OCI-LY1 (cell line): ENCODE measurements around the gene ADAMTS14.

Source experiments
- H2AFZ ChIP-seq: fragments of 200-600 bp; sonication (generic), shearing (Covaris generic); 2 replicates; pipeline ENCODE4 v1.6.0; 2014; ENCODE audit warnings: antibody characterized with exemption, mild to moderate bottlenecking, low read length
- H3F3A ChIP-seq: fragments of 200-600 bp; sonication (generic), shearing (Covaris generic); 2 replicates; pipeline ENCODE4 v1.6.0; 2014; ENCODE audit warnings: mild to moderate bottlenecking, antibody characterized with exemption, low read length, moderate library complexity; ENCODE audit not compliant: insufficient read depth
- H3K27ac ChIP-seq: fragments of 200-600 bp; sonication (generic); 2 replicates; pipeline ENCODE4 v1.5.1; 2014; ENCODE audit warnings: low read length, mixed run types, mild to moderate bottlenecking, low read depth; ENCODE audit not compliant: poor library complexity, severe bottlenecking
- H3K27me3 ChIP-seq: fragments of 200-600 bp; sonication (generic); 2 replicates; pipeline ENCODE4 v1.6.0; 2014; ENCODE audit warnings: antibody characterized with exemption, mild to moderate bottlenecking, low read length, moderate library complexity; ENCODE audit not compliant: insufficient read depth
- H3K36me3 ChIP-seq: fragments of 200-600 bp; sonication (generic); 2 replicates; pipeline ENCODE4 v1.6.1; 2014; ENCODE audit warnings: mild to moderate bottlenecking, antibody characterized with exemption, low read length, moderate library complexity, mixed read lengths; ENCODE audit not compliant: insufficient read depth
- H3K4me1 ChIP-seq: fragments of 200-600 bp; sonication (generic); 2 replicates; pipeline ENCODE4 v1.5.1; 2014; ENCODE audit warnings: mild to moderate bottlenecking, low read length, moderate library complexity; ENCODE audit not compliant: insufficient read depth, severe bottlenecking
- H3K4me2 ChIP-seq: fragments of 200-600 bp; sonication (generic), shearing (Covaris generic); 2 replicates; pipeline ENCODE4 v1.6.1; 2014; ENCODE audit warnings: low read length
- H3K4me3 ChIP-seq: fragments of 200-600 bp; sonication (generic); 2 replicates; pipeline ENCODE4 v1.5.1; 2014; ENCODE audit warnings: low read length, low read depth, mild to moderate bottlenecking, mixed read lengths; ENCODE audit not compliant: poor library complexity, severe bottlenecking
- H3K79me2 ChIP-seq: fragments of 200-600 bp; shearing (Covaris generic); 2 replicates; pipeline ENCODE4 v1.6.1; 2016; ENCODE audit warnings: mixed run types, low read length, mixed read lengths; ENCODE audit not compliant: insufficient read depth
- H3K9ac ChIP-seq: fragments of 200-600 bp; sonication (generic), shearing (Covaris generic); 2 replicates; pipeline ENCODE4 v1.6.1; 2014; ENCODE audit warnings: mild to moderate bottlenecking, low read length, mixed read lengths
- H3K9me2 ChIP-seq: fragments of 200-600 bp; sonication (generic), shearing (Covaris generic); 2 replicates; pipeline ENCODE4 v1.6.1; 2014; ENCODE audit warnings: low read depth, mild to moderate bottlenecking, low read length, mixed read lengths
- H3K9me3 ChIP-seq: fragments of 200-600 bp; shearing (Covaris generic); 2 replicates; pipeline ENCODE4 v1.6.1; 2014; ENCODE audit warnings: low read length, mixed read lengths
- H4K20me1 ChIP-seq: fragments of 200-600 bp; sonication (generic), shearing (Covaris generic); 2 replicates; pipeline ENCODE4 v1.6.0; 2016; ENCODE audit warnings: mild to moderate bottlenecking, low read length; ENCODE audit not compliant: insufficient read depth
- CTCF ChIP-seq: fragments of 200-600 bp; sonication (generic), shearing (Covaris generic); IDR thresholded peaks from 2 replicates; pipeline ENCODE4 v1.5.1; 2017; ENCODE audit warnings: mild to moderate bottlenecking, antibody characterized with exemption, low read length, moderate library complexity, mixed read lengths
- EZH2 ChIP-seq: fragments of 200-600 bp; sonication (generic), shearing (Covaris generic); IDR thresholded peaks from 2 replicates; pipeline ENCODE4 v1.8.0; 2017; ENCODE audit warnings: borderline replicate concordance, mixed run types, mild to moderate bottlenecking, antibody characterized with exemption, low read length, moderate library complexity, mixed read lengths

ADAMTS14 gene

GRCh38 chr10:70809726-70810125, 137.4 kb downstream of the ADAMTS14 start:
- no peaks in the 10 kb centered on the region for H3K4me1 ChIP-seq
- no peaks in the 10 kb centered on the region for H3K36me3 ChIP-seq
- TF ChIP-seq EZH2 = no peak
- no peak for TF ChIP-seq CTCF
- no peak overlapping the region for H3K27ac ChIP-seq
- H3K9me3 ChIP-seq = no peaks in the 10 kb centered on the region
- H3K79me2 ChIP-seq = no peaks in the 10 kb centered on the region
- H4K20me1 ChIP-seq = no peaks in the 10 kb centered on the region
- H3K4me2 ChIP-seq = no peak overlapping the region
- H2AFZ ChIP-seq = no peak overlapping the region
- no peaks in the 10 kb centered on the region for H3K27me3 ChIP-seq
- no peak overlapping the region for H3K9ac ChIP-seq
- H3F3A ChIP-seq = no peaks in the 10 kb centered on the region
- no peak overlapping the region for H3K4me3 ChIP-seq
- no peaks in the 10 kb centered on the region for H3K9me2 ChIP-seq

- Histone ChIP-seq H3K4me1 (peaks cover 3% of the 10 kb centered on the region), H3K27ac (no peak overlapping the region), H3K27me3 (no peaks in the 10 kb centered on the region), H3K9me3 (no peaks in the 10 kb centered on the region), H3K4me2 (no peak overlapping the region), H3K9ac (no peak overlapping the region), H3K36me3 (no peaks in the 10 kb centered on the region), H4K20me1 (no peaks in the 10 kb centered on the region), H3F3A (no peaks in the 10 kb centered on the region), H3K4me3 (no peak overlapping the region), H3K79me2 (no peaks in the 10 kb centered on the region), H2AFZ (no peak overlapping the region), H3K9me2 (no peaks in the 10 kb centered on the region)
- TF ChIP-seq EZH2 (no peak), CTCF (no peak)
These were observed 138.7 kb downstream of the ADAMTS14 start for GRCh38 chr10:70810967-70811366.

GRCh38 chr10:70811881-70812280, 139.6 kb downstream of the ADAMTS14 start:
- Histone ChIP-seq H2AFZ (no peak overlapping the region), H3K4me3 (no peak overlapping the region), H4K20me1 (no peaks in the 10 kb centered on the region), H3F3A (no peaks in the 10 kb centered on the region), H3K4me1 (peaks cover 9% of the 10 kb centered on the region), H3K27ac (no peak overlapping the region), H3K9me2 (no peaks in the 10 kb centered on the region), H3K9me3 (no peaks in the 10 kb centered on the region), H3K27me3 (no peaks in the 10 kb centered on the region), H3K4me2 (no peak overlapping the region), H3K79me2 (no peaks in the 10 kb centered on the region), H3K9ac (no peak overlapping the region), H3K36me3 (no peaks in the 10 kb centered on the region)
- TF ChIP-seq EZH2 = no peak
- TF ChIP-seq CTCF = no peak
